ENCODE results near the gene DIP2C. TPM values are rescaled to one million over a fixed set of nuclear protein-coding genes. Genes with fewer than 3 reads are reported as not detected.

DIP2C gene
- polyA plus RNA-seq, 1 of the 3 experiments (the other 2 are of a cell fraction), result 8.7 TPM

DNA sequence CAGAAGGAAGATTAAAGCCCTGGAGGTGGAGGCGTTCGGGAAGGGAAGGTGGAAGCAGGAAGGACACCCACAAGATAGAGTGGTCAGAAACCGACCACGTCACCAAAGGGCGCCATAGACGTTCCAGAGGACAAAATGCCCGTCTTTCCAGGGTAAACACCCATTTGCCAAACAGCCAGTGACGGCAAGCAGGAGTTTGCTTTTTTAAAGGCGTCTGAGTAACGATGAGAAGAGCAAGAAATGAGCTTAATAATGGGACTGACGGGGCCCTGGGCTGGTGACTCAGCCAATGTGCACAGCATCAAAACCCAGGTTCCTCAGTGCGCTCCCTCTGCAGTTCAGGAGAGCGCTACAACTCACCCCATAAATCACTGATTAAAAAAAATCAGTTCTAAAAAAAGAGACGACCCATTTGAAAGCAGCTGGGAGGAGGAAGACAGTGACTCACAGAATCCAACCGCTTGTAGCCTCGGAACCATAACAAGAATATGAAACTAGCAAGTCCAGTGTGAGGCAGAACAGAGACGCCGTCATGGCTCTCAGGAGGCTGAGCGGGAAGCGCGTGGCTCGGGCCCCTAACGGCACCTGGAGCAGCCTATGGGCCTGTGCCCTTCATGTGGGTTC lies 5.9 kb downstream of the DIP2C start (continued):
- TF ChIP-seq, protein P1, sequence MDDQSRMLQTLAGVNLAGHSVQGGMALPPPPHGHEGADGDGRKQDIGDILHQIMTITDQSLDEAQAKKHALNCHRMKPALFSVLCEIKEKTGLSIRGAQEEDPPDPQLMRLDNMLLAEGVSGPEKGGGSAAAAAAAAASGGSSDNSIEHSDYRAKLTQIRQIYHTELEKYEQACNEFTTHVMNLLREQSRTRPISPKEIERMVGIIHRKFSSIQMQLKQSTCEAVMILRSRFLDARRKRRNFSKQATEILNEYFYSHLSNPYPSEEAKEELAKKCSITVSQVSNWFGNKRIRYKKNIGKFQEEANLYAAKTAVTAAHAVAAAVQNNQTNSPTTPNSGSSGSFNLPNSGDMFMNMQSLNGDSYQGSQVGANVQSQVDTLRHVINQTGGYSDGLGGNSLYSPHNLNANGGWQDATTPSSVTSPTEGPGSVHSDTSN (IDR thresholded peaks at IDR 0.05), result peak; percentile 73; the same call in 1 of the 2 replicates
- peak; percentile 54 for TF ChIP-seq TCF12 (IDR thresholded peaks at IDR 0.05)
- no peak for TF ChIP-seq NRF1 (IDR thresholded peaks at IDR 0.05; ENCODE audit: low read depth, low read length)
- no peak for TF ChIP-seq RAD21 (IDR thresholded peaks at IDR 0.05; ENCODE audit: low read length)
- TF ChIP-seq, protein P2, sequence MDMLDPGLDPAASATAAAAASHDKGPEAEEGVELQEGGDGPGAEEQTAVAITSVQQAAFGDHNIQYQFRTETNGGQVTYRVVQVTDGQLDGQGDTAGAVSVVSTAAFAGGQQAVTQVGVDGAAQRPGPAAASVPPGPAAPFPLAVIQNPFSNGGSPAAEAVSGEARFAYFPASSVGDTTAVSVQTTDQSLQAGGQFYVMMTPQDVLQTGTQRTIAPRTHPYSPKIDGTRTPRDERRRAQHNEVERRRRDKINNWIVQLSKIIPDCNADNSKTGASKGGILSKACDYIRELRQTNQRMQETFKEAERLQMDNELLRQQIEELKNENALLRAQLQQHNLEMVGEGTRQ (IDR thresholded peaks at IDR 0.05; ENCODE audit: borderline replicate concordance, low read depth, low read length), result no peak
- no peak for TF ChIP-seq RFX5 (IDR thresholded peaks at IDR 0.05; ENCODE audit: low read length)
- no peak for TF ChIP-seq FOXJ3 (CRISPR knock-in tag; IDR thresholded peaks at IDR 0.05)
- TF ChIP-seq GATA2 (CRISPR knock-in tag; IDR thresholded peaks at IDR 0.05), result no peak
- TF ChIP-seq, protein P3, sequence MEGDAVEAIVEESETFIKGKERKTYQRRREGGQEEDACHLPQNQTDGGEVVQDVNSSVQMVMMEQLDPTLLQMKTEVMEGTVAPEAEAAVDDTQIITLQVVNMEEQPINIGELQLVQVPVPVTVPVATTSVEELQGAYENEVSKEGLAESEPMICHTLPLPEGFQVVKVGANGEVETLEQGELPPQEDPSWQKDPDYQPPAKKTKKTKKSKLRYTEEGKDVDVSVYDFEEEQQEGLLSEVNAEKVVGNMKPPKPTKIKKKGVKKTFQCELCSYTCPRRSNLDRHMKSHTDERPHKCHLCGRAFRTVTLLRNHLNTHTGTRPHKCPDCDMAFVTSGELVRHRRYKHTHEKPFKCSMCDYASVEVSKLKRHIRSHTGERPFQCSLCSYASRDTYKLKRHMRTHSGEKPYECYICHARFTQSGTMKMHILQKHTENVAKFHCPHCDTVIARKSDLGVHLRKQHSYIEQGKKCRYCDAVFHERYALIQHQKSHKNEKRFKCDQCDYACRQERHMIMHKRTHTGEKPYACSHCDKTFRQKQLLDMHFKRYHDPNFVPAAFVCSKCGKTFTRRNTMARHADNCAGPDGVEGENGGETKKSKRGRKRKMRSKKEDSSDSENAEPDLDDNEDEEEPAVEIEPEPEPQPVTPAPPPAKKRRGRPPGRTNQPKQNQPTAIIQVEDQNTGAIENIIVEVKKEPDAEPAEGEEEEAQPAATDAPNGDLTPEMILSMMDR (IDR thresholded peaks at IDR 0.05), result peak; percentile 38; the same call in 1 of the 2 replicates
- TF ChIP-seq EP300 (IDR thresholded peaks at IDR 0.05; ENCODE audit: borderline replicate concordance in 1 of 2, low read depth in 1 of 2, low read length in 1 of 2), result no peak
- TF ChIP-seq ELF1 (IDR thresholded peaks at IDR 0.05), result peak; percentile 73
- no peak for TF ChIP-seq TEAD4 (IDR thresholded peaks at IDR 0.05; ENCODE audit: borderline replicate concordance, insufficient read depth)
- TF ChIP-seq, protein P4, sequence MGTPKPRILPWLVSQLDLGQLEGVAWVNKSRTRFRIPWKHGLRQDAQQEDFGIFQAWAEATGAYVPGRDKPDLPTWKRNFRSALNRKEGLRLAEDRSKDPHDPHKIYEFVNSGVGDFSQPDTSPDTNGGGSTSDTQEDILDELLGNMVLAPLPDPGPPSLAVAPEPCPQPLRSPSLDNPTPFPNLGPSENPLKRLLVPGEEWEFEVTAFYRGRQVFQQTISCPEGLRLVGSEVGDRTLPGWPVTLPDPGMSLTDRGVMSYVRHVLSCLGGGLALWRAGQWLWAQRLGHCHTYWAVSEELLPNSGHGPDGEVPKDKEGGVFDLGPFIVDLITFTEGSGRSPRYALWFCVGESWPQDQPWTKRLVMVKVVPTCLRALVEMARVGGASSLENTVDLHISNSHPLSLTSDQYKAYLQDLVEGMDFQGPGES (IDR thresholded peaks at IDR 0.05; ENCODE audit: low read depth, low read length), result no peak
- TF ChIP-seq SMC3 (IDR thresholded peaks at IDR 0.05; ENCODE audit: low read depth, low read length), result no peak

DNA sequence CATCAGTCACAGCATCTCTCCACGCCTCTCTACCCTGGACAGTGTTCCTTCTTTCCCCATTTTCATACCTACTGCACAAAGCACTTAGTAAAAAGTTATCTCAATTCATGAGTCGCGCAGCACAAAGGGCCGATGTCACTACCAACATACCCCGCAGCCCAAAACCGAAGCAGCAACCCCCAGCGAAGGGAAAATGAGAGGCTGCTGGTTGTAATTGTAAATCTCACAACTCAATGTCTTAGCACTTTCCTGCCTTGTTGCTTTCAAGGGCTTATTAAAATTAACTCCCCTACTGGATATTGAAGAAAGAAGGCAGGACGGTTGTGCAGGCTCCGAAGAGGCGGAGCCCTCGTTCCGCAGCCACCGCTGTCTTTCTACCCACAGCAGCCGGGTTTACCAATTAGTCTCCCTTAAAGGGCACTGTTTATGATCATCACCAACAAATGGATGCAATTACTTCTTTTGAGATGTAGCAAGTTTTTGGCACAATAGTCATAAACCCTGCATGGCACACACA lies 6.5 kb downstream of the DIP2C start:
- Histone ChIP-seq H3K9me2 (no peaks in the 10 kb centered on the region), H3K36me3 (replicated peaks in 1 of 2; ENCODE audit: control insufficient read depth in 1 of 2, insufficient read depth in 2 of 2, low read length in 1 of 2) (no peaks in the 10 kb centered on the region), H3K4me2 (peak overlapping the region; percentile 78), H2AFZ (ENCODE audit: low read depth) (peak overlapping the region; percentile 41), H3K79me2 (ENCODE audit: insufficient read depth) (peaks cover 84% of the 10 kb centered on the region), H3K27ac (ENCODE audit: low read depth in 2 of 2, low read length in 1 of 2) (peak overlapping the region; percentile 89 to 90), H3K9ac (peak overlapping the region; percentile 69), H3K4me1 (ENCODE audit: control insufficient read depth in 1 of 2, insufficient read depth in 2 of 2, low read depth in 1 of 2, low read length in 1 of 2) (peaks cover 0 to 13% of the 10 kb centered on the region in 2 experiments; a peak in 1 of 4 replicates), H3K27me3 (ENCODE audit: insufficient read depth) (no peaks in the 10 kb centered on the region), H3K9me3 (no peaks in the 10 kb centered on the region), H3F3A (replicated peaks; ENCODE audit: insufficient read depth) (peaks cover 27% of the 10 kb centered on the region), H3K4me3 (ENCODE audit: low read depth in 2 of 2, low read length in 1 of 2) (peak overlapping the region; percentile 64 to 69), H4K20me1 (ENCODE audit: insufficient read depth) (peaks cover 23% of the 10 kb centered on the region)
- peak; percentile 79 for DNase-seq
- CTCF ChIA-PET, result no interaction called here
- POLR2A ChIA-PET, result no interaction called here
- WGBS (ENCODE audit: low lambda C conversion rate), result 34% methylated on average over 14 of the region's 14 CpGs
- TF ChIP-seq RCOR1 (IDR thresholded peaks at IDR 0.05; ENCODE audit: low read length) (no peak), MXI1 (IDR thresholded peaks at IDR 0.05; ENCODE audit: low read depth, low read length) (0 out of 2 replicates have a peak, but pooled peaks have one; percentile 15), CHD2 (IDR thresholded peaks at IDR 0.05; ENCODE audit: low read length, partially characterized antibody) (peak; percentile 10), FOXM1 (IDR thresholded peaks at IDR 0.05; ENCODE audit: low read depth) (no peak), JUND (IDR thresholded peaks at IDR 0.05) (no peak), TEAD4 (IDR thresholded peaks at IDR 0.05; ENCODE audit: borderline replicate concordance, insufficient read depth) (no peak), NRF1 (IDR thresholded peaks at IDR 0.05; ENCODE audit: low read depth, low read length) (no peak), MEF2A (IDR thresholded peaks at IDR 0.05; ENCODE audit: borderline replicate concordance, low read depth) (no peak), EP300 (IDR thresholded peaks at IDR 0.05; ENCODE audit: borderline replicate concordance in 1 of 2, low read depth in 1 of 2, low read length in 1 of 2) (0 out of 4 replicates have a peak, but pooled peaks of 1 of the 2 experiments have one; percentile 4)
- TF ChIP-seq, protein P5, sequence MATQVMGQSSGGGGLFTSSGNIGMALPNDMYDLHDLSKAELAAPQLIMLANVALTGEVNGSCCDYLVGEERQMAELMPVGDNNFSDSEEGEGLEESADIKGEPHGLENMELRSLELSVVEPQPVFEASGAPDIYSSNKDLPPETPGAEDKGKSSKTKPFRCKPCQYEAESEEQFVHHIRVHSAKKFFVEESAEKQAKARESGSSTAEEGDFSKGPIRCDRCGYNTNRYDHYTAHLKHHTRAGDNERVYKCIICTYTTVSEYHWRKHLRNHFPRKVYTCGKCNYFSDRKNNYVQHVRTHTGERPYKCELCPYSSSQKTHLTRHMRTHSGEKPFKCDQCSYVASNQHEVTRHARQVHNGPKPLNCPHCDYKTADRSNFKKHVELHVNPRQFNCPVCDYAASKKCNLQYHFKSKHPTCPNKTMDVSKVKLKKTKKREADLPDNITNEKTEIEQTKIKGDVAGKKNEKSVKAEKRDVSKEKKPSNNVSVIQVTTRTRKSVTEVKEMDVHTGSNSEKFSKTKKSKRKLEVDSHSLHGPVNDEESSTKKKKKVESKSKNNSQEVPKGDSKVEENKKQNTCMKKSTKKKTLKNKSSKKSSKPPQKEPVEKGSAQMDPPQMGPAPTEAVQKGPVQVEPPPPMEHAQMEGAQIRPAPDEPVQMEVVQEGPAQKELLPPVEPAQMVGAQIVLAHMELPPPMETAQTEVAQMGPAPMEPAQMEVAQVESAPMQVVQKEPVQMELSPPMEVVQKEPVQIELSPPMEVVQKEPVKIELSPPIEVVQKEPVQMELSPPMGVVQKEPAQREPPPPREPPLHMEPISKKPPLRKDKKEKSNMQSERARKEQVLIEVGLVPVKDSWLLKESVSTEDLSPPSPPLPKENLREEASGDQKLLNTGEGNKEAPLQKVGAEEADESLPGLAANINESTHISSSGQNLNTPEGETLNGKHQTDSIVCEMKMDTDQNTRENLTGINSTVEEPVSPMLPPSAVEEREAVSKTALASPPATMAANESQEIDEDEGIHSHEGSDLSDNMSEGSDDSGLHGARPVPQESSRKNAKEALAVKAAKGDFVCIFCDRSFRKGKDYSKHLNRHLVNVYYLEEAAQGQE (IDR thresholded peaks at IDR 0.05; ENCODE audit: low read depth, low read length), result no peak
- TF ChIP-seq, protein P6, sequence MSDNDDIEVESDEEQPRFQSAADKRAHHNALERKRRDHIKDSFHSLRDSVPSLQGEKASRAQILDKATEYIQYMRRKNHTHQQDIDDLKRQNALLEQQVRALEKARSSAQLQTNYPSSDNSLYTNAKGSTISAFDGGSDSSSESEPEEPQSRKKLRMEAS (IDR thresholded peaks at IDR 0.05; ENCODE audit: low read depth), result no peak; the same call in 1 of the 2 replicates
